ENCODE measurements around the gene OR51E1.
A peak's percentile ranks its signal among the peaks of the same experiment; 100 is the strongest.

The OR51E1 gene

DNA sequence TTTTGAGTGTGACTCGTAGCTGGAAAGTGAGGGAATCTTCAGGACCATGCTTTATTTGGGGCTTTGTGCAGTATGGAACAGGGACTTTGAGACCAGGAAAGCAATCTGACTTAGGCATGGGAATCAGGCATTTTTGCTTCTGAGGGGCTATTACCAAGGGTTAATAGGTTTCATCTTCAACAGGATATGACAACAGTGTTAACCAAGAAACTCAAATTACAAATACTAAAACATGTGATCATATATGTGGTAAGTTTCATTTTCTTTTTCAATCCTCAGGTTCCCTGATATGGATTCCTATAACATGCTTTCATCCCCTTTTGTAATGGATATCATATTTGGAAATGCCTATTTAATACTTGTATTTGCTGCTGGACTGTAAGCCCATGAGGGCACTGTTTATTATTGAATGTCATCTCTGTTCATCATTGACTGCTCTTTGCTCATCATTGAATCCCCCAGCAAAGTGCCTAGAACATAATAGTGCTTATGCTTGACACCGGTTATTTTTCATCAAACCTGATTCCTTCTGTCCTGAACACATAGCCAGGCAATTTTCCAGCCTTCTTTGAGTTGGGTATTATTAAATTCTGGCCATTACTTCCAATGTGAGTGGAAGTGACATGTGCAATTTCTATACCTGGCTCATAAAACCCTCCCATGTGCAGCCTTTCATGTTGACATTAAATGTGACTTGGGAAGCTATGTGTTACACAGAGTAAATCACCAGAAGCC, 11.0 kb downstream of the OR51E1 start:
- DNase-seq = no peak

DNA sequence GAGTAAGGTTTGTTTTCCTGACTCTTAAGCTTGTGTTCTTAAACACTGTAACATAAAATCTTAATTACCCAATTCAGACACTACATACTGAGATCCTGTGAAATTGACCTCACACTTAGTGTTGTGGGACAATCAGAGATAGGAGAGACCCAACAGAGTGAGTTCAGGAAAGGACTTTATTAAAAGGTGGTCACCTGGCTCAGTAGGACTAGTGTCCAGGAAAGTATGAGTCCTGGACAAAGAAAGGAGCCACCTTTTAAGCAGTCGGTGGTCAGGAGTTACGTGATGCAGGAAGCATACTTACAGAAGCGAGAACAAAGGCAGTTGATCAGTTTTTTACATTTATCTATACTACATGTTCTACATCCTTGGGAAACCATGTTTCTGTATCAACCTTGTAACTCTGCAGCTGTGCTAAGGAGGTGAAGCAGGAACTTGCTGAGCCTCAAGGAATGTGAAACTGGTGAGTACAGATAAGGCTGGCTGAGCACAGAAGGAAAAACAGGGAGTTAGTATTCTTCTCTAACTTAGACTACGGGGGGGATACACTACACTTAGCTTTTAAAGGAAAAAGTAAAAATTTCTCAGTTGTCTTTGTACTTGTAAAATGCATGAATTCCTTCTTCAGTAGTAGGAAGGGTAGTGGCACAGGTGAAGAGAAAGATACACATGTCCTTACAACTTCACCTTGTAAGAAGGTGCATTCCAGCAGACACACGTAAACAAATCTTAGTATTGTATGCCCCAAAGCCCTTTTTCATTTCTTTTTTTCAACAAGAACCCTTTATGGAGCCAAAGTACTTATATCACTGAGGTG, 15.1 kb downstream of the OR51E1 start:
- DNase-seq = no peak

DNA sequence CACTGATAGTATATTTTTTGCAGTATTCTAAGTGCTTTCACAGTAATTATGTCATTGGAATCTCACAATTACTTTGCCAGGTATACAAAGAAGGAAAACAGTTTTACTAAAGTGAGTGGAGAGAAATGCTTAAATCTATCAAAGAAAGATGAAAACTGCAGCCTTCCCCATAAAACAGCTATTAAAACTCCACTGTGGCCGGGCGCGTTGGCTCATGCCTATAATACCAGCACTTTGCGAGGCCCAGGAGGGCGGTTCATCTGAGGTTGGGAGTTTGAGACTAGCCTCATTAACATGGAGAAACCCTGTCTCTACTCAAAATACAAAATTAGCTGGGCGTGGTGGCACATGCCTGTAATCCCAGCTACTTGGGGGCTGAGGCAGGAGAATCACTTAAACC, 19.1 kb downstream of the OR51E1 start:
- no peak for DNase-seq

DNA sequence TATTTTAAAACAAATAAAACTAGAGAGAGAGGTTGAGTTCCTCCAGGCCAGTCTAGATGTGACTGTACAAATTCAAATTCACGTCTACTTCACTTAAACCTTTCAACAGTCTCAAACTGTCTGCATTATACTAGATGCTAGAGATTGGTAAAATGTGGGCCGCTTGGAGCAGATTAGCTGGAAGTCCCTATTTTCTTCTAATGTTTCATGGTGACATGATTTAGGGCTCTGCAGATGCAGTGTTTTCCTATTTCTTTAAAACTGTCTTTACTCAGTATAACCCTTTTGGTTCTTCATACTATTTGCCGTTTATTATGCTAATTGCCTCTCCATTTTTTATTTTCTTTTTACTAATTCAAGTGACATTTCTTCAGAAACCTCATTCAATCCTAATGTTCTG, 20.4 kb downstream of the OR51E1 start:
- no peak for DNase-seq

DNA sequence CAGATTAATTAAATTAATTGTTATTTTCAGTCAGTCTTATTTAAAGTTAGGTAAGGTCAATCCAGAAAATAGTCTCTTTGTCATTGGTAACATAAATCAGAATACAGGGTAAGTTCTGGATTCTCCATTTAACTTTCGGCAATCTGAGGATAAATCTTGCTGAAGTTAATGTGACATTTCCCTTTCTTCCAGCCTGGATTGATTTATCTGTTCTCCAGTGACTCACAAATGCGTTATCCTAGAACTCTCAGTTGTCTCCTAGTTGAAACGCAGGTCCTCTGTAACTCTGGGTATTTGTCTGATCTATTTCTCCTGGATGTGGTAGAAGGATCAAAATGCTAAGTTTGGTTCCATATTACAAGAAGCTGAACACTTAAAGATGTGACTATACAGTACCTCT, 21.0 kb downstream of the OR51E1 start:
- no peak for DNase-seq

DNA sequence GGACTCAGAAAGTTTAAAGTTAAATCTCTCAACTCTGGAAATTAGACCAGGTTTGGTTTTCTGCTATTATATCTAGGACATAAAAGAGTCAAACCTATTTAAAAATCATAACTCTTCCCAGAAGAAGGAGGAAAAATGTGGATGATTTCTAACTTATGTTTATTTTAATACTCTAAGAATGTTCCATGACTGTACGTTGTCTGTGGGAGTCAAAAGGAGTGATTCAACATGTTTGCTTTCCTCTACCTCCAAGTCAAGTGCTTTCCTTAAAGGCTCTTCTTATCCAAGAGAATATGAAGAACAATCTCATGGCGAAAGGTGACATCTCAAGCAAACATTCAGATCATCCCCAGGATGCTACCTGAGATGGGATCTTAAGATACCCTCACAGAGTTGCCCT, 21.6 kb downstream of the OR51E1 start:
- DNase-seq = no peak

DNA sequence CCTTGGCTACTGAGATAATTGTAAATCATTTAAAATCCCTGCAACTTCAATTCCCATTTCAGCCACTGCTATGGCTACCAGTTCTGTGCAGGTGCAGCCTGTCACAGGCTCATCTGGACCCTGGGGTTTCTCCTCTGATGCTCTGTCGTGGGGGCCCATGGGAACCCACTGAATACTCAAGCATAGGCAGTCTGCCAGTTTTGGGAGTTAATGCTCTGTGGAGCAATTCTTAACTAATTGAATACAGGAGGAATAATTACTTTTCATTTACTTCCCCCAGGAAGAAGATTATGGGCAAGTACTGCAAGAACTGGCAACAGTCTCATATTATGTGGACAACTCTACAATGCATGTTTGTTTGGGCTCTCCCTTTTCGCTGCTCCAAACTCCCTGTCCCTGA, 28.0 kb downstream of the OR51E1 start:
- DNase-seq = no peak

DNA sequence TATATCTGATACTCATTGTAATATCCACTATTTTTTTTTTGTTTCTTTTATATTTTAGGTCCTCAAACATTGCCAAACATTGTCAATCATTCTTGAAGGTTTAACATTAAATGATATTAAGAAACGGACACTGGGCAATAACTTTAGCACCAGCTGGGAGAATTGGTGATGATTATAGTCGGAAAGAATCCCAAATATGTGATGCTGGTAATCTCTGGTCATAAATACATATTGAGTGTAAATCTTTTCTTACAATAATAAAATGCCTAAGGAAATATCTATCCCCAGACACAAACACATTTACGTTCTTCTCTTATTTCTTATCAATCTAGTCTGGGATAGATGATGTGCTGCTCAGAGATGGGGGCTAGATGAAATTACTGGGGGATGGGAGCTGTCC, 28.7 kb downstream of the OR51E1 start:
- DNase-seq = no peak

DNA sequence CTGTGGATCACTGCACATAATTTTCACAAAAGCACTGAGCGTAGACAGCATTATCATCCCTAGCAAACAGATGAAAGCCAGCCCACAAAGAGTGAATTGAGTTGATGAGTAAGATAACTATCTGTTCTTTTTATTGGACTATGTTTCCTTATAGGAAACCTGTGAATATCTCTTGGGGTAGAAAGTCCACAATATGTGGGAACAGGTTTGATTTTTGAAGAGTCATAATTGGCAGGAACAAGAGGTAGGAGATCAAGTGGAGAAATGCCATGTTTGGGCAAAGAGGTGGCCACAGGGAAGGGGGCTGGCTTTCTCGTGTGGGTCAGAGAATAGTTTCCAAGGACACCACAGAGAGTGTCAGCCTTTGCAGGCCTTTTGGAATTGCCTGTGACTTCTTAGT, 30.0 kb downstream of the OR51E1 start:
- no peak for DNase-seq

DNA sequence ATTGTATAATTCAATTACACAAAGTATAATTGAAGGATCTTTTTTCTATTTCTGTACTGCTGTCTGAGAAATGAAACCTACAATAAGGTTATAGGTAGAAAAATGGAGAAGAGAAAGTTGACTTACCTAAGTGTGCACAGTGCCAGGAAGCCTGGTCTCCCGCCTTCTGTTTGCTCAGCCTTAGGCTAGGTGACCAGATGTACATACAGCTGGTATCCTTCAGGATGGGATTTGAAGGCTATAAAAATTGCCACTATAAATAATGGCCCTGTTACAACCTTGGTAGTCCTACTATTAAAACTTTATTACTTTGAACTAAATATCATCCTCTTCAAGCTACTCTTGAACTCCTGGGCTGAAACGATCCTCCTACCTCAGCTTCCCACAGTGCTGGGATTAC, 34.2 kb downstream of the OR51E1 start:
- DNase-seq = peak; percentile 83

DNA sequence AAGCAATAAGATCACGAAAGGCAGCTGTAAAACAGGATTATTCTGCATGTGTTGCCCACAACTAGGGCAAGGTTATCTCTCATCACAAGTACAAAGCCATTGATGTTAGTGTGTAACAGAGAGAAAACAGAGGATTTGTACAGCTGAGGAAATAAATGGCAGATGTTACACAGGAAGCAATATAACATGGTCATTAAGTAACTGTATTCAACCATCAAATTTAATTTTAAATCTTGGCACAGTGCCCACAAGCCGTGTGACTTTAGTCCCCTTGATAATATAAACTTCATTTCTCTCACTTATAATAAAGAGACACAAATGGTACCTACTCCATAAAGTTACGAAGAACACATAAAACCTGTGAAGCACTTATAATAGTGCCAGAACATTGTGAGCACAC, 36.6 kb downstream of the OR51E1 start:
- peak; percentile 91 for DNase-seq

DNA sequence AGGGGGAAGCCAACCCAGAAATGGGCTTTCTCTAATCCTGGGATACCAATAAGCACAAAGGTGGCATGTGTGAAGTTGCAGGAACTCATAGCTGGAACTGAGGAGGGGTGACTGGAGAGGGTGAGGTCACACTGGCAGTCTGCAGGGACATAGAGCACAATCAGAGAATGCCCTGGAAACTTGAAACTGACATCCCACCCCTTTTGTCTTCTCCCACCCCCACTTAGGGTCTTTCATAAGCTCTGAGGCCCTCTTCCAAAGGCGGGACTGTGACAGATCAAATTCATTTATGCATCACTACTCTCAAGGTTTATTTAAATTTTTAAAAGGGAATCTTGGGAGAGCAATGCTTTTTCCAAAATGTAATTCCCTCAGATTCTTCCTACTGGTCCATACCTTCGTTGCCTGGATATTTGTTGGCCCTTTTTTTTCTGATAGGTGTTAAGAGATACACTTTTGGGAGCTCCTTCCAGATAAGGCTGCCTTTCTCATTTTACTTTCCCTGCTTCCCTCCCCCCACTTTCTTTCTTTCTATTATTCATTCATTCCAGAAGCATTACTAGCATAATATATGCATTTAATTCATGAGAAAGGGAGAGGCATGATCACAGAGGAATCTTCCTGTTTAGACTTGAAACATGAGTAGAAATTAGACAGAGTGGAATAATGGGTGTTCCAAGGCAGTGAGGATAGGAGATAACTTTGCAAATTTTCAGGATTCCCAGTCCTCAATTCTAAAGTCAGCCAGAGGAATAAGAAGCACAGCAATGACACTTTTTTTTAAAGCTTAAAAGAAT, 39.0 kb downstream of the OR51E1 start:
- no peak for DNase-seq

DNA sequence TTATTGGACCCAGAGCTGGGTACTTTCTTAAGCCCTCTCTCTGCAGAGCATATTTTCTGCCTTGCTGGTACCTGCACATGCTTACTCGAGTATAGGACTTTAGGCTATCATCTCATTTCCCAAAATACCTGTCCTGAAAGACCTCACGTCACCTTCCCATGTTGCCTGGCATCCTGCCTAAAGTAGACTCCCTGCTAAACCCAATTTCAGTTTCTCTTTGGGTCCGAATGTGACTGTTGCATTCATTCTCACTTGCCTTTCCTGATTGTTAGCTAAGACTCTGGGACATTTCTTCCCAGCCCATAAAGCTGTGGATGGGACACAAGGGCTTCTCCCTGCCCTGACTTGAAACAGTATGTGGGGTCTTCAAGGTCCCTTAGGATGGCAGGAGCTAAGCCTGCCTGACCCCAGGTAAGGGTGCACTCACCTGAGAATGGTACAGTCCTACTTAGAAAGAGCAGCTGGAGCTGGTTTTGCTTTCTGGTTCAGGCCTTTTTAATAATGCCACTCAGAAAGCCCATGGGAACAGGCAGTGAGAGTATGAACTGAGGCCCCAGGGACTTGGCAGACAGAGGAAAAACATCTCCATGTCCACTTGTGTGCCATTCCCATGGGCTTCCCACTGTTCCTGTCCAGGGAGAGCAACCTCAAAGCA, 41.0 kb downstream of the OR51E1 start:
- peak; percentile 87 for DNase-seq

DNA sequence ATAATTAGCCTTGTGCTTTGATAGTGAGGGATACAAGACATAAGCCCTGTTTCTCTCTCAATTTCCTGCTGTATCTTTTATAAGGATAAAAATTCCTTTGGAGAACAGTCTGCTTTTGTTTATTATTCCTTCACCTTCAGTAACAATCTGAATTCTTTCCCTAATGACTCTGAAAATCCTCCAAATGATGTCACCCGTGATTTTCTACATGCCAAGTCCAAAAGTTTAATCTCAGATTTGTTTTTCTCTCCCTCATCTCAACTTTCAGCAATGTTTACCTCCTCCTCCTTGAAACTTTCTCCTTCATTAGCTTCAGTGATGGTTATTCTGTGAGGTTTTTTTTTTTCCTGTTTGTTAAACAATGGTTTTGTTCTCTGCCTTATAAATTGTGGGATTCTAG, 51.7 kb downstream of the OR51E1 start:
- DNase-seq = no peak

DNA sequence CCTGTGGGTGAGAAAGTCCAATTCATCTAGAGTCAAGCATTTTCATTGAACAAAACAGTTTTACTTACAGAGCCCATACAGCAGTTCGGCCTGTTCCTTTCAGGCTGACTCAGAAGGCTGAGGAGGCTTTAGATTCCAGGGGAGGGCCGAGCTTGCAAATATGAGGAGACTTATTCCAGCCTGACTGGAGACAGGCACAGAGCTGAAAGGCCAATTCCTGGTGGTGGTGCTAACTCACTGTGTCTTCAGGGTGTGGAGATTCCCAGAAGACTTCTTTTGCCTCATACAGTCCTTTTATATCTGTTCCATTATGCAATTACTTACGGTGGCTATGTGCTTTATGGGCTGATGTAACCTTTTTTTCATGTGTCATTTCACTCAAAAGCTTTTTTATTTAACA, 53.8 kb downstream of the OR51E1 start, which contains the start of gene OR51E2:
TSS of gene OR51E2 (minus strand) at position 269 of the 400 bp plus-strand sequence. CDS start 15,142 bp downstream, outside the sequence.
- peak; percentile 61 for DNase-seq

DNA sequence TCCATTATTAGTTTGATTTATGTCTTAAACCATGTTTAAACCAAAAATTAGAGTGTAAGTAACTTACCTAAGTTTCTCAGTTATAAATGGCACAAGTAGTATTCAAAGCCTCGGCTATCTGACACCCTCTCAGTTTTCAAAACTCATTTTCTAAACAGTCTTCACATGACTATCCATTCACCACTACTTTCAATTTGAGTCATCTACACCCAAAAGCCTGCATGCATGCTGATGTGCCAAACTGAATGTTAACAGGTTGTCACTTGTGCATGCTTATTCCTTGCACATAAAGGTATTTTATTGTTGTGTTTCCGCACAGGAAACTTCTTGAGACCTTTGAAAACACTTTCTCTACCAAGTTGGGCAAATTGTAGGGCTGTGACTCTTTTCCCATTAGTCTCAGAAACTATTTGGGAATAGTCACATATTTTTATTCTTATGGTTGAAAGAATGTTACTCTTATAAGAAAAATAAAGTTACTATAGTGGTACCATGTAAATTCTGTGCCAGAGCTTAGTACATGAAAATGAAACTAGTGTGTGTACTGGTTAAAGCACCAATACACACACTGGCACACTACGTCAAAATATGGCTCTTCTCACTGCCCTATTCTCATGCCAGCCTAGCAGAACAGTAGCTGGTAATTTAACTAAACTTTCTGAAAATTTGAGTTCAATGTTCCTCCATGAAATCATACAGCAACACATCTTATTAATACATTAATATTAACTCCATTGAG, 56.1 kb downstream of the OR51E1 start:
- no peak for DNase-seq

DNA sequence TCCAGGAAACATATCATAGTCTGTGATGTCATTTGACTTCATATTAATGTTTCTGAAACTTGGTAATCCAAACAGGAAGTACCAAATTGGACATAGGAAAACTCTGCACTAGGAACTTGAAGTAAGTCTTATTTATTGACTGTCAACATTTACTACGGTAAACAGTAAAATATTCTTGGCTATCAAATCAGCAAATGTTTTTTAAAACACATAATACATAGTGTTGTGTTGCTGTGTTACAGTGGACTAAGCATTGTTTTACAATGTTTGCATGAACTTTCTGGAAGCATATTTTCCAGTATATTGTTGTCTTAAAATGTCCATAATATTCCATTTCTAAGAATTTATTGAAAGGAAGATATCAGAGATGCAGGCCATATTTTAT, 56.6 kb downstream of the OR51E1 start:
- no peak for DNase-seq

DNA sequence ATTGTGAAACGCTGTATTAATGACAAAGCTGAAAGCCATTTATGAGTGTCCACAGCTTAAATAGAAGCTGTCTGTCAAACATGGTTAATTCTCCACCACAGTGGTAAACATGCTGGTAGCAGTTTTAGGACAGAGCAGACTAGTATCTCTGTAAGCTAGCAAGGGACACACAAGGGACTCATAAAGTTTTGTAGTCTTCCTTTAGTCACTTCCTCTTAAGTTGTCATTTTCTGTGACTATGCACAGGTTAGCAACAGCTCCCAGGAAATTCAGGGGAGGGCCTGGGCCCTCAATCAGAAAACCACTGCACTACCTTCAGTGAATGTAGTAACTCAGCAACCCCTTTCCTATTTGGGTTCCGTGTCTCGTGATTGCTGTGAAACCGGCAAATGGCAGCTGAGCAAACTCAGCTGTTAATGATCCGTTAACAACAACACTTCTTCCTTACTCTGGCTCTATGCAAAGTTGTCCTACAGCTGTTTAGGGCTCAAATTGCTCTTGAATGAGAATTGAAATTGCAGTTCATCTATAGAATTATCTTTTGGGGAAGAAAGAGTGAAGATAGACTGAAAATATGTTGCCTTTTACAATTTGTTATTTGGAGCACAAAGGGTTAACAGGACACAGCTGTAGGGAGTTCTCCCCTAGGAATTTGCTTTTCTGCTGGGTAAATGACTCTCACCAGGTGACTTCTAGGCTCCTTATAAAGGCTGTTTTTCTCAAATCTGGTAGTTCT, 60.4 kb downstream of the OR51E1 start, which contains the start of gene MMP26:
TSS of gene MMP26 (plus strand) at position 731 of the 736 bp plus-strand sequence.
- peak; percentile 99 for DNase-seq

DNA sequence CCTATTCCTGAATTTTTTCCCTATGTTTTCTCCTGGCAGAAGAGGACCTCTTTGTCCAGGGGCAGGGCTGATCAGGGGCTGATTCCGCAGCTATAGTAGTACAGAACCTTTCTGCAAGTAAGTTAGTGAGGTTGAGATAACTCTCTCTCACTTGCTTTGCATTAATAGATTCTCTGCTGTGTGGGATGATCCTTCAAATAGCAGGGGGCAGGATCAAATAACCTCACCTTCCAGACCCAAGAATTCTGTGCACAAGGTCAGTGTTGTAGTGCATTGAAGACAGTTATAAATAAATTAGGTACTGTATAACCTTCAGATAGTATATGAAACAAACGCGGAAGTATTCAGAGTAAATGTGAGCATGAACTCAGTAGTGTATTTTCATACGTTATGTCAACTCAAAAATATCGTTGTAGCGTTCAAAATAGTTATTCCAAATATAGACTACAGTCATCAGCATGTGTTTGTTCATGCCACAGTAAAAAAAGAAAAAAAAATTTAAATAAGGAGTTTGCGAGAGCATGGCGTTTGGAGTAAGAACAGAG, 61.1 kb downstream of the OR51E1 start:
- no peak for DNase-seq
